Effector memory CD8-positive, alpha-beta T cell (primary cell): ENCODE measurements around the gene HTR3A.
A peak's percentile ranks its signal among the peaks of the same experiment; 100 is the strongest.
"Not testable (repeated sequence)": the region's sequence is repeated elsewhere in the genome, so short reads cannot be mapped to it uniquely, and the experiment has no call there.

ENCODE experiments used
- ATAC-seq: fragments of 150-1000 bp; cut with Tn5 transposase; replicated peaks from 2 replicates; pipeline ENCODE4 v1.10.0; 2021; ENCODE audit warnings: mild to moderate bottlenecking, moderate library complexity
- DNase-seq, 3 experiments: peaks; one replicate each; pipeline ENCODE4 v3.0.0; 2021
- H3K27ac Mint-ChIP-seq, 2 donors: one replicate each; pipeline ENCODE4 v1.8.0; 2022; ENCODE audit warnings: mild to moderate bottlenecking in 2 of 2, mixed read lengths in 2 of 2, moderate library complexity in 2 of 2
- H3K27me3 Mint-ChIP-seq, 2 donors: one replicate each; pipeline ENCODE4 v1.8.0; 2022; ENCODE audit warnings: mixed read lengths in 2 of 2
- H3K36me3 Mint-ChIP-seq: one replicate; pipeline ENCODE4 v1.8.0; 2022; ENCODE audit warnings: mild to moderate bottlenecking, moderate library complexity, mixed read lengths; ENCODE audit not compliant: insufficient read depth
- H3K4me1 Mint-ChIP-seq, 2 donors: one replicate each; pipeline ENCODE4 v1.8.0; 2022; ENCODE audit warnings: low read depth in 2 of 2, mixed read lengths in 2 of 2
- H3K4me3 Mint-ChIP-seq, 2 donors: one replicate each; pipeline ENCODE4 v1.8.0; 2022; ENCODE audit warnings: mild to moderate bottlenecking in 2 of 2, mixed read lengths in 2 of 2, moderate library complexity in 2 of 2
- H3K9me3 Mint-ChIP-seq, 2 donors: one replicate each; pipeline ENCODE4 v1.8.0; 2022; ENCODE audit warnings: mixed read lengths in 2 of 2
- total RNA-seq, 9 experiments: gene quantifications; one replicate each; lab custom pipeline; 2026; lab: John Stamatoyannopoulos, UW

Gene HTR3A
- total RNA-seq = 0 to 0.06 (median 0) reads per million in 9 experiments

DNA sequence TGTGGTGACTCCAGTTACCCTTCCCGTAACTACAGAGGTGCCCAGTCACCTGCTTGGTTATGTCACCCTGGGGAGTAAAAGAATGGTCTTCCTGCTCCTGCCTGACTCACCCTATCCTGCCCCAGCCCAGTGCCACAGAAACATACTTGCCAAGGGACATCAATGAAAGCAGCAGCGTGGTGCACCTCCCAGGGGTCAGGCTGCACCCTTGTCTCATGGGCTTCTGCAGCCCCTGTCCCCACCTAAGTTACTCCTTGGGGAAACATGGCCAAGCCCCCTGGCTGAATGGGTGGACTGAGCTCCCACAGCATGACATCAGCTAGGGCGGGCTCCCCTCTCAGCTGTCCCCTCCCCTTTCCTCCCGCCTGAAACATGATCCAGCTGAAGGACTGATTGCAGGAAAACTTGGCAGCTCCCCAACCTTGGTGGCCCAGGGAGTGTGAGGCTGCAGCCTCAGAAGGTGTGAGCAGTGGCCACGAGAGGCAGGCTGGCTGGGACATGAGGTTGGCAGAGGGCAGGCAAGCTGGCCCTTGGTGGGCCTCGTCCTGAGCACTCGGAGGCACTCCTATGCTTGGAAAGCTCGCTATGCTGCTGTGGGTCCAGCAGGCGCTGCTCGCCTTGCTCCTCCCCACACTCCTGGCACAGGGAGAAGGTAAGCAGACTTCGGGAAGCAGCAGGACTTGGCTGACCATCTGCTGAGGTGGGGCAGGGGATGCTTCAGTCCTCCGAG is at the start of gene HTR3A:
HTR3A (plus strand) TSS at position 368 of the 730 bp plus-strand sequence; CDS start at position 586, 218 bp downstream.
- no peak within 1 kb of the TSS for H3K4me3 Mint-ChIP-seq
- no peak for DNase-seq
- H3K4me1 Mint-ChIP-seq = peaks cover 0 to 3% of the 10 kb centered on the region in 2 donors

GRCh38 chr11:113926273-113927197 is 48.4 kb upstream of the HTR3A start:
- peaks cover 18 to 24% of the 10 kb centered on the region in 2 donors for H3K27me3 Mint-ChIP-seq
- no peak for DNase-seq

More for the DNA sequence above, at the start of gene HTR3A:
- Mint-ChIP-seq H3K36me3 (peaks cover 3% of the 10 kb centered on the region), H3K9me3 (no peaks in the 10 kb centered on the region), H3K27me3 (peaks cover 45 to 70% of the 10 kb centered on the region in 2 donors), H3K27ac (peak within 1 kb of the TSS in 1 of 2 donors; percentile 38)
- ATAC-seq = no peak

DNA sequence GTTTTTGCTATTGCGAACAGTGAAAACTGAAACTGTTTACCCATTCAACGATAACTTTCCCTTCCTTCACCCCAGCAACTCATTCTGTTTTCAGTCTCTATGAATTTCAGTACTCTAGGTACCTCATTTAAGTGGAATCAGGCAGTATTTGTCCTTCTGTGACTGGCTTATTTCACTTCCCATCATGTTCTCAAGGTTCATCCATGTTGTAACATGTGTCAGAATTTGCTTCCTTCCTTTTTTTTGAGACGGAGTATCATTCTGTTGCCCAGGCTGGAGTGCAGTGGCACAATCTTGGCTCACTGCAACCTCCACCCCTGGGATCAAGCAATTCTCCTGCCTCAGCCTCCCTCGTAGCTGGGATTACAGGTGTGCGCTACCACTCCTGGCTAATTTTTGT is 46.6 kb upstream of the HTR3A start:
- no peaks in the 10 kb centered on the region for H3K9me3 Mint-ChIP-seq
- no peaks in the 10 kb centered on the region for H3K36me3 Mint-ChIP-seq
- H3K4me3 Mint-ChIP-seq = no peak overlapping the region
- H3K4me1 Mint-ChIP-seq = no peaks in the 10 kb centered on the region
- no peak overlapping the region for H3K27ac Mint-ChIP-seq
- peaks cover 29 to 41% of the 10 kb centered on the region in 2 donors for H3K27me3 Mint-ChIP-seq
- no peak for DNase-seq
- no peak for ATAC-seq

More at GRCh38 chr11:113926273-113927197, 48.4 kb upstream of the HTR3A start:
- Mint-ChIP-seq H3K4me3 (no peak overlapping the region), H3K27ac (no peak overlapping the region), H3K36me3 (no peaks in the 10 kb centered on the region), H3K4me1 (no peaks in the 10 kb centered on the region), H3K9me3 (no peaks in the 10 kb centered on the region)
- ATAC-seq = no peak

GRCh38 chr11:113932788-113933187 is 42.1 kb upstream of the HTR3A start:
- H3K4me1 Mint-ChIP-seq = peaks cover 0 to 8% of the 10 kb centered on the region in 2 donors
- H3K27me3 Mint-ChIP-seq = peaks cover 51 to 58% of the 10 kb centered on the region in 2 donors
- no peaks in the 10 kb centered on the region for H3K36me3 Mint-ChIP-seq
- H3K27ac Mint-ChIP-seq = no peak overlapping the region
- DNase-seq (no peak), ATAC-seq (no peak)
- H3K4me3 Mint-ChIP-seq = no peak overlapping the region
- H3K9me3 Mint-ChIP-seq = no peaks in the 10 kb centered on the region

GRCh38 chr11:113934193-113934592 is 40.7 kb upstream of the HTR3A start:
- H3K27me3 Mint-ChIP-seq = peaks cover 46 to 49% of the 10 kb centered on the region in 2 donors
- not testable (repeated sequence) for DNase-seq, H3K9me3 Mint-ChIP-seq, H3K4me3 Mint-ChIP-seq, ATAC-seq, H3K36me3 Mint-ChIP-seq, H3K4me1 Mint-ChIP-seq, H3K27ac Mint-ChIP-seq

- Mint-ChIP-seq H3K4me3 (no peak overlapping the region), H3K27ac (no peak overlapping the region), H3K27me3 (peaks cover 44 to 49% of the 10 kb centered on the region in 2 donors), H3K4me1 (peaks cover 0 to 8% of the 10 kb centered on the region in 2 donors), H3K36me3 (no peaks in the 10 kb centered on the region), H3K9me3 (no peaks in the 10 kb centered on the region)
- no peak for ATAC-seq
- no peak for DNase-seq
Measured at GRCh38 chr11:113934761-113935160, 40.1 kb upstream of the HTR3A start.

GRCh38 chr11:113935858-113936257 is 39.0 kb upstream of the HTR3A start:
- no peaks in the 10 kb centered on the region for H3K9me3 Mint-ChIP-seq
- H3K4me3 Mint-ChIP-seq = no peak overlapping the region
- ATAC-seq (no peak), DNase-seq (no peak)
- H3K36me3 Mint-ChIP-seq = no peaks in the 10 kb centered on the region
- no peak overlapping the region for H3K27ac Mint-ChIP-seq
- H3K4me1 Mint-ChIP-seq = peaks cover 0 to 8% of the 10 kb centered on the region in 2 donors
- peaks cover 39 to 44% of the 10 kb centered on the region in 2 donors for H3K27me3 Mint-ChIP-seq

DNA sequence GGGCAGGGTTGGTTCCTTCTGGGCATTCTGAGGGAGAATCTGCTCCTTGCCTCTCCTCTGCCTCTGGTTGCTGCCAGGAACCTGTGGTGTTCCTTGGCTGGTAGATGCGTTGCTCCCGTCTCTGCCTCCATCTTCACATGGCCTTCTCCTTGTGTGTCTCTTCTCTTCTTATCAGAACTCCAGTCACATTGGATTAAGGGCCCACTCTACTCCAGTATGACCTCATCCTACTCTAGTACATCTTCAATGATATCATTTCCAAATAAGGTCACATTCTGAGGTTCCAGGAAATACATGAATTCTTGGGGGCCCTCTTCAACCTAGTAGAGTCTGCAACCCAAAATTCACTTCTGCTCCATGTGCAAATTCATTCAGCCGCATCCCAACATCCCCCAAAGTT is 37.0 kb upstream of the HTR3A start:
- no peaks in the 10 kb centered on the region for H3K9me3 Mint-ChIP-seq
- no peak overlapping the region for H3K4me3 Mint-ChIP-seq
- no peak overlapping the region for H3K27ac Mint-ChIP-seq
- H3K27me3 Mint-ChIP-seq = peaks cover 28 to 31% of the 10 kb centered on the region in 2 donors
- DNase-seq (no peak), ATAC-seq (no peak)
- peaks cover 0 to 8% of the 10 kb centered on the region in 2 donors for H3K4me1 Mint-ChIP-seq
- no peaks in the 10 kb centered on the region for H3K36me3 Mint-ChIP-seq

- ATAC-seq = no peak
- DNase-seq = no peak
- Mint-ChIP-seq H3K4me3 (no peak overlapping the region), H3K36me3 (no peaks in the 10 kb centered on the region), H3K27me3 (peaks cover 12 to 29% of the 10 kb centered on the region in 2 donors), H3K9me3 (no peaks in the 10 kb centered on the region), H3K4me1 (no peaks in the 10 kb centered on the region), H3K27ac (no peak overlapping the region)
Measured at GRCh38 chr11:113942256-113942655, 32.7 kb upstream of the HTR3A start.

- not testable (repeated sequence) for H3K9me3 Mint-ChIP-seq, H3K4me3 Mint-ChIP-seq, DNase-seq, ATAC-seq, H3K36me3 Mint-ChIP-seq, H3K4me1 Mint-ChIP-seq, H3K27ac Mint-ChIP-seq
- H3K27me3 Mint-ChIP-seq = peaks cover 22 to 46% of the 10 kb centered on the region in 2 donors
Measured at GRCh38 chr11:113946162-113946561, 28.7 kb upstream of the HTR3A start.

DNA sequence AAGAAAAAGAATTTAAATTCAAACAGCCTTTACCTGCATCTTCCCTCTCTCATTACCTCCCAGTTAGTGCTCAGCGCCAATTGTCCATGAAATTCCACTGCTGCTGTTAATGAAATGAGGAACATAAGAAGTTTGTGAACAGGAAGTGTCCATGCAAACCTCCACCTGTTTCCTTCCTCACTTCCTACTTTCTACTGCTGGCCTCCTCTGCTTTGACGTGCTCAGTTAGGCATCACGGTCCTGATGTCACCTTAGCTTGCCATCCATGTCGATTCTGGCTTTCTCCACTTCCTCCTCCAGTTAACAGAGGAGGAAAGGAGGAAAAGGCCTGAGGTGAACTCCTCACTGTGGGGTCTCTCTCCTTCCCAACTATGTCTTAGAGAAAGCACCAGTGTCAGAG is 26.9 kb upstream of the HTR3A start:
- ATAC-seq = no peak
- no peak for DNase-seq
- Mint-ChIP-seq H3K9me3 (no peaks in the 10 kb centered on the region), H3K36me3 (no peaks in the 10 kb centered on the region), H3K4me3 (no peak overlapping the region), H3K4me1 (peaks cover 0 to 2% of the 10 kb centered on the region in 2 donors), H3K27ac (no peak overlapping the region), H3K27me3 (peaks cover 41 to 65% of the 10 kb centered on the region in 2 donors)

GRCh38 chr11:113949891-113950290 is 25.0 kb upstream of the HTR3A start:
- Mint-ChIP-seq H3K9me3 (no peaks in the 10 kb centered on the region), H3K4me3 (no peak overlapping the region), H3K36me3 (no peaks in the 10 kb centered on the region), H3K4me1 (peaks cover 0 to 2% of the 10 kb centered on the region in 2 donors), H3K27me3 (peaks cover 56 to 79% of the 10 kb centered on the region in 2 donors), H3K27ac (no peak overlapping the region)
- ATAC-seq = no peak
- no peak for DNase-seq

DNA sequence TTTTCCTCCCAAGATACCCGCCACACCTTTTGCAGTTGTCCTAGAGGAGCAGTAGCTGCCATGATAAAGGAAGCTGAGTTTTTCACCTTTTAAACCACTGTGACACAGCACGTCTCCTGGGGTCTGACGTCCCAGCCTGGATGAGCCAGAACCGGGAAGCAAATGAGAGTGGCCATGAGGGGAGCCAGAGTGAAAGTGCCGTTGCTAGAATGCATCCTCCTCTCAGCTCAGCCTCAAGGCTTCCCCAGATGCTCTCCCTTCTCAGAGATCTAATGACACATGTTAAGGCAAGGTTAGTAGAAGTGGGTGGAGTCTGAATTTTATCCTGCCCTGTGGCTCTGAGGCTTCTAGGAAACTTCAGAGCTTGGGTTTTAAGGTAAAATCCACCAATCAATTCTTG is 23.4 kb upstream of the HTR3A start:
- H3K27me3 Mint-ChIP-seq = peaks cover 49 to 71% of the 10 kb centered on the region in 2 donors
- H3K27ac Mint-ChIP-seq = no peak overlapping the region
- ATAC-seq (no peak), DNase-seq (no peak)
- H3K4me1 Mint-ChIP-seq = peaks cover 0 to 2% of the 10 kb centered on the region in 2 donors
- no peaks in the 10 kb centered on the region for H3K9me3 Mint-ChIP-seq
- no peaks in the 10 kb centered on the region for H3K36me3 Mint-ChIP-seq
- H3K4me3 Mint-ChIP-seq = no peak overlapping the region
